Measurements from ENCODE around the gene NSUN5. TPM values are rescaled to one million over a fixed set of nuclear protein-coding genes. Genes with fewer than 3 reads are reported as not detected.
"Not testable (repeated sequence)": the region's sequence is repeated elsewhere in the genome, so short reads cannot be mapped to it uniquely, and the experiment has no call there.

Gene NSUN5
- total RNA-seq, 1 experiment from 2014 or later: 28.9 TPM

- H3K4me3 ChIP-seq (ENCODE audit: low read depth, low read length, poor library complexity, severe bottlenecking); H3K36me3 ChIP-seq (ENCODE audit: insufficient read depth, low read length, poor library complexity, severe bottlenecking); BruUV-seq (replicated peaks); H3K4me1 ChIP-seq (ENCODE audit: insufficient read depth, low read length, poor library complexity, severe bottlenecking); H3K27me3 ChIP-seq (replicated peaks; ENCODE audit: insufficient read depth, low read depth, low read length, poor library complexity); H3K9me3 ChIP-seq (ENCODE audit: low read depth, low read length, poor library complexity, severe bottlenecking); H3K27ac ChIP-seq (ENCODE audit: low read depth, low read length, poor library complexity, severe bottlenecking); POLR2A ChIA-PET (ENCODE audit: low non-redundant PET): not testable (repeated sequence)
- intact Hi-C loops (cut with micrococcal nuclease; ENCODE audit: unreplicated experiment): loop anchor here (5.0 kb wide), 1 partner anchor 128 kb away; no protein-coding TSS in a partner anchor
- CTCF ChIA-PET: interaction anchor here (0.5 to 1.6 kb wide), 7 partner anchors 9 to 447 kb away, joined by 3 to 10 read pairs (median 4); no protein-coding TSS in a partner anchor
- peak; percentile 64 for TF ChIP-seq CTCF (conservative IDR thresholded peaks at IDR 0.05; ENCODE audit: low read depth, low read length)
- peak; percentile 75 for DNase-seq (ENCODE audit: low spot score)
Observed at GRCh38 chr7:73324081-73324845, 15.6 kb upstream of the NSUN5 start.

- intact Hi-C loops (cut with micrococcal nuclease; ENCODE audit: unreplicated experiment): loop anchor here (5.0 kb wide), 1 partner anchor 129 kb away; no protein-coding TSS in a partner anchor
- DNase-seq (ENCODE audit: low spot score); POLR2A ChIA-PET (ENCODE audit: low non-redundant PET); H3K27me3 ChIP-seq (replicated peaks; ENCODE audit: insufficient read depth, low read depth, low read length, poor library complexity); BruUV-seq (replicated peaks); H3K27ac ChIP-seq (ENCODE audit: low read depth, low read length, poor library complexity, severe bottlenecking); H3K4me1 ChIP-seq (ENCODE audit: insufficient read depth, low read length, poor library complexity, severe bottlenecking); H3K36me3 ChIP-seq (ENCODE audit: insufficient read depth, low read length, poor library complexity, severe bottlenecking); H3K9me3 ChIP-seq (ENCODE audit: low read depth, low read length, poor library complexity, severe bottlenecking); H3K4me3 ChIP-seq (ENCODE audit: low read depth, low read length, poor library complexity, severe bottlenecking): not testable (repeated sequence)
- CTCF ChIA-PET: interaction anchor here (0.5 to 1.6 kb wide), 6 partner anchors 9 to 297 kb away, joined by 3 to 10 read pairs (median 4); no protein-coding TSS in a partner anchor
Observed at GRCh38 chr7:73323434-73324080, 14.9 kb upstream of the NSUN5 start.

- H3K4me1 ChIP-seq (ENCODE audit: insufficient read depth, low read length, poor library complexity, severe bottlenecking); H3K4me3 ChIP-seq (ENCODE audit: low read depth, low read length, poor library complexity, severe bottlenecking); DNase-seq (ENCODE audit: low spot score); H3K9me3 ChIP-seq (ENCODE audit: low read depth, low read length, poor library complexity, severe bottlenecking); CTCF ChIA-PET; BruUV-seq (replicated peaks); H3K27me3 ChIP-seq (replicated peaks; ENCODE audit: insufficient read depth, low read depth, low read length, poor library complexity); H3K27ac ChIP-seq (ENCODE audit: low read depth, low read length, poor library complexity, severe bottlenecking); H3K36me3 ChIP-seq (ENCODE audit: insufficient read depth, low read length, poor library complexity, severe bottlenecking); POLR2A ChIA-PET (ENCODE audit: low non-redundant PET): not testable (repeated sequence)
- intact Hi-C loops (cut with micrococcal nuclease; ENCODE audit: unreplicated experiment): loop anchor here (5.0 kb wide), 1 partner anchor 132 kb away; no protein-coding TSS in a partner anchor
Observed at GRCh38 chr7:73320009-73320408, 11.4 kb upstream of the NSUN5 start.

- H3K27ac ChIP-seq (ENCODE audit: low read depth, low read length, poor library complexity, severe bottlenecking); POLR2A ChIA-PET (ENCODE audit: low non-redundant PET); H3K4me3 ChIP-seq (ENCODE audit: low read depth, low read length, poor library complexity, severe bottlenecking); DNase-seq (ENCODE audit: low spot score); BruUV-seq (replicated peaks); H3K4me1 ChIP-seq (ENCODE audit: insufficient read depth, low read length, poor library complexity, severe bottlenecking); intact Hi-C loops (cut with micrococcal nuclease; ENCODE audit: unreplicated experiment); H3K27me3 ChIP-seq (replicated peaks; ENCODE audit: insufficient read depth, low read depth, low read length, poor library complexity); H3K36me3 ChIP-seq (ENCODE audit: insufficient read depth, low read length, poor library complexity, severe bottlenecking); H3K9me3 ChIP-seq (ENCODE audit: low read depth, low read length, poor library complexity, severe bottlenecking); CTCF ChIA-PET: not testable (repeated sequence)
Observed at GRCh38 chr7:73319541-73319940, 10.9 kb upstream of the NSUN5 start.

- DNase-seq (ENCODE audit: low spot score): not testable (repeated sequence)
Observed at GRCh38 chr7:73318656-73319204, 10.1 kb upstream of the NSUN5 start.

More at GRCh38 chr7:73318656-73319204, 10.1 kb upstream of the NSUN5 start:
- intact Hi-C loops (cut with micrococcal nuclease; ENCODE audit: unreplicated experiment); CTCF ChIA-PET; BruUV-seq (replicated peaks); H3K27ac ChIP-seq (ENCODE audit: low read depth, low read length, poor library complexity, severe bottlenecking); H3K36me3 ChIP-seq (ENCODE audit: insufficient read depth, low read length, poor library complexity, severe bottlenecking); H3K27me3 ChIP-seq (replicated peaks; ENCODE audit: insufficient read depth, low read depth, low read length, poor library complexity); H3K9me3 ChIP-seq (ENCODE audit: low read depth, low read length, poor library complexity, severe bottlenecking); H3K4me3 ChIP-seq (ENCODE audit: low read depth, low read length, poor library complexity, severe bottlenecking); H3K4me1 ChIP-seq (ENCODE audit: insufficient read depth, low read length, poor library complexity, severe bottlenecking); POLR2A ChIA-PET (ENCODE audit: low non-redundant PET): not testable (repeated sequence)

Measured in A673 (cell line).